ENCODE measurements around the gene ATP2C2.
A peak's percentile ranks its signal among the peaks of the same experiment; 100 is the strongest.

The ATP2C2 gene

DNA sequence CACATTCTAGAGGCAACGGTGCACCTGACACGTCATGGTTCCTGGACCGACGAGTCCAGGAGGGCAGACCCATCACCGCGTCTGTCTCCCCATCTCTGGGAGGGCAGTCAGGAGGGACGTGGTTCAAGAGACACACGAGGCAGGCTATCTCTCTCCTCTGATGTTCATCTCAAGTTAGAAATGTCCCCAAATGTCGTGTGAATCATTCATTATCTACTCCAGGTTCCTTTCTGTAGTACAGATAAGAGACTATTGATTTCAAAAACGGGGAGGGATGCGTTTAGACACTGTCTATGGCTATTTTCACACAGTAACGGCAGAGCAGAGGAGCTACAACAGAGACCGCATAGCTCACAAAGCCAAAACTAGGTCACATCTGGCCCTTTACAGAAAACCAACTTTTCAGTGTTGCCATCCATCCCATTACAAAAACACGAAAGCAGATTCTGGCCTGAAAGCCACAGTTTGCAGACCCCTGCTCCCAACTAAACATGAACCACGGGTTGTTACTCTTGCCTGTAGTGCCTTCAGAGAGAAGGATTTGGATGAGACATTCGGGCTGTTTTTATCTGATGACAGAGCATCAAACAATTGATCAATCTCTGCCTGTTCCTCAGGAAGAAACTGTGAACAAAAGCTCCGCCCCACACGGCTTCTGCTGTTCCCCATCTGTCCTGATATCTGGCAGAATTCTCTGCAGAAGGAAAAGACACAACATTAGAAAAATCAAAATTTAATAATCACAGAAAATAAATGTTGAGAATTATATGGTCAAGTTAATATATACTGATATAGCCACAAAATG is 129.3 kb downstream of the ATP2C2 start:
- DNase-seq (ENCODE audit: low read depth in 3 of 3): no peak

DNA sequence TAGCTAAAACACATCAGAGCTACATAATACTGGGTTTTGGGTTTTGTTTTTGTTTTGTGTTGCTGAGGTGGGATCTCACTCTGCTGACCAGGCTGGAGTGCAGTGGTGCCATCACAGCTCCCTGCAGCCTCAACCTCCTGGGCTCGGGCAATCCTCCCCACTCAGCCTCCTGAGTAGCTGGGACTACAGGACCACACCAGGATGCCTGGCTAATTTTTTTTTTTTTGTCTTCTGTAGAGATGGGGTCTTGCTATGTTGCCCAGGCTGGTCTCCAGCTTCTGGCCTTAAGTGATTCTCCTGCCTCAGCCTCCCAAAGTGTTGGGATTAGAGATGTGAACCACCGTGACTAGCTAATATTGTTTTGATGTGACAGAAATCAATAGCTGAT is 129.9 kb downstream of the ATP2C2 start:
- DNase-seq (ENCODE audit: low read depth in 3 of 3): no peak

DNA sequence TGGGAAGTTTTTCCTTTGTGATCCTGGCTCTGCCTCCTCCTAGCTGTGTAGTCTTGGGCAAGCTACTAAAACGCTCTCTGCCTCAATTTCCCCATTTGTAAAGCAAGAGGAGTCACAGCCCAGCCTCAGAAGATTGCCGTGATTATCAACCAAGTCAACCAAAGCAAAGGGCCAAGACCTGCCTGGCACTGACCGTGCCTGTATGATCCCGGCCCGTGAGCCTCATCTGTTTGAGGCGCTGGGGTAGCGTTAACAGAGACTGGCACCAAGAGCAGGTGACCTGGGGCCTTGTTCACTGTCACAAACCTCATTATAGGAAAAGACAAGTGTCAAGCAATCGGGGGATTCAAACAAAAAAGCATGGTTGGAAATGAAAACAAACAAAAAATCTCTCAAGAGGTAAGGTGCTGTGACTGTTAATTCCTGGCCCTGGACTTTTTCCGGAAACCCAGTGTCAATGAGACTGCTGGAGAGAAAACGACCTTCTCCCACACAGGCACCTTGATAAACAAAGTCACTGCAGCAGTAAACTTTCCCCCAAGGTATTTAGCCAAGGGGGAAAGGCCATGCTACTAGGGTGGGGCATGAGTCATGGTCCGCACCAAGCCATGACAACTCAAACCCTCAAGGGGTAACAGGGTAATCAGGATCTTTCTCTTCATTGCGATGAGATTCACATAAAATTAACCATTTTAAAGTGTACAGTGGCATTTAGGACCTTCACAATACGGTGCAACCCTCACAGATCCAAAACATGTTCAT is 130.7 kb downstream of the ATP2C2 start:
- no peak for DNase-seq (ENCODE audit: low read depth in 3 of 3)

DNA sequence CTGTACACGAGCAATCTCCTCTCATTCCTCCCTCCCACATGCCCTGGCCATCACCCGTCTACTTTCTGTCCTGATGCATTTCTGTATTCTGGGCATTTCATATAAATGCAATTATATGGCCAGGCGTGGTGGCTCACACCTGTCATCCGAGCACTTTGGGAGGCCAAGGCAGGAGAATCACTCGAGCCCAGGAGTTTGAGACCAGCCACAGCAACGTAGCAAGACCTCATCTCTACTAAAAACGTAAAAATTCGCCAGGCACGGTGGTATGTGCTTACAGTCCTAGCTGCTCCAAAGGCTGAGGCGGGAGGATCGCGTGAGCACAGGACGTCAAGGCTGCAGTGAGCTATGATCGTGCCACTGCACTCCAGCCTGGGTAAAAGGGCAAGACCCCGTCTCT is 131.3 kb downstream of the ATP2C2 start:
- DNase-seq (ENCODE audit: low read depth in 3 of 3): no peak

DNA sequence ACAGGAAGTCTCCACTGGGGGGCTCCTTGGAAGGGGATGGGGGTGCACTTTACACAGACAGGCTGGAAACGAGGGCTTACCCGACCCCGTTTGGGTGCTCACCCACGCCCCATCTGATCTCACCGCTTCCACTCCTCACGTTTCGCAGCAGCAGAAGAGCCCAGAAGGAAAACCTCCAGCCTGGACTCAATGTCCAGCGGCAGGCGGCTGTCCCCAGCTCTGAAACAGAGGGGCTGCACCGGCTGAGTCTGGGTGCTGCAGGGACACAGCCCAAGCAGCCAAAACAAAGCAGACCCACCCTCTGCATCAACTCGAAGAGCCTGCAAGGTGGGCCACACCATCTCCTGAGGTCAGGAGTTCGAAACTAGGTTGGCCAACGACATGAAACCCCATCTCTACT is 132.2 kb downstream of the ATP2C2 start:
- DNase-seq (ENCODE audit: low read depth in 3 of 3): no peak

DNA sequence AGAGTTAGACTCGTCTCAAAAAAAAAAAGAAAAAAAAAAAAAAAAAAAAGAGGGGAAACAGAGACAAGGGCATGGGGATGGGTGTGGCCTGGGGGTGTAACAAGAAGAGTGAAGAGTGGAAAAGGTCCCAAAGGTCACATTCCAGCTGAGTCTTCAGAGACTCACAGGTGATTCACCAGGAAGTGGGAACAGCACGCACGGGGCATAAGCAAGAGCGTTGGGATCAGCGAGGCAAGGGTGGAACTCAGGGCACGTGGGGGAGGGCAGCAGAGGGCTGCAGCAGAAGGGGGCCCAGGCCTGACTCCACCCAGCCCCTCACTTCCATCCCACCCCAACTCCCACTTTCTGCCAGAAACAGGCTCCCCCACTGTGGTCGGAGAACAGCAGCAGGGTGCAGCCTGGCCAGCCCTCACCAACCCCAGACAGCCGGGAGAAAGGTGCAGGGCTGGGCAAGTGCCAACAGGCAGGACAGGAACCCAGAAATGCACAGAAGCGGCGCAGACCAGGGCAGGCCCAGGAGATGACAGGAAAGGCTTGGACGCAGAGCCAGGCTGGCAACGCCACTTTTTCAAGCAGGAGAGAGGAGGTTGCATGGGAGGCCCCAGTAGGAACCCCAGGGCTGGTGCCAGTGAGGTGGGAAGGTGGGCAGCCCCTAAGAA is 132.9 kb downstream of the ATP2C2 start:
- DNase-seq (ENCODE audit: low read depth in 3 of 3): no peak

DNA sequence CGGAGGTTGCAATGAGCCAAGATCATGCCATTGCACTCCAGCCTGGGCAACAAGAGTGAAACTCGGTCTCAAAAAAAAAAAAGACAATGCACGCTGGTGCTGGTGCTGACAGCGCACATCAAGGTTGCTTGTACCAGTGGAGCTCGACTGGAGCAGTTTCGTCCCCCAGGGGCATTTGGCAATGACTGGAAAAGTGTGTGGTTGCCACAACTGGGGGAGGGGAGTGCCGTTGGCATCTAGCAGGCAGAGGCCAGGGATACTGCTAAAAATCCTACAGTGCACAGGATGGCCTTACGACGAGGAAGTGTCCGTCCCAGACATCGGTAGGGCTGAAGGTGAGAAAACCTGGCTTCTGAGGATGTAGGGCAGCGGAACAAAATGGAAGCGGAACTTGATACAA is 133.7 kb downstream of the ATP2C2 start:
- DNase-seq (ENCODE audit: low read depth in 3 of 3): no peak

DNA sequence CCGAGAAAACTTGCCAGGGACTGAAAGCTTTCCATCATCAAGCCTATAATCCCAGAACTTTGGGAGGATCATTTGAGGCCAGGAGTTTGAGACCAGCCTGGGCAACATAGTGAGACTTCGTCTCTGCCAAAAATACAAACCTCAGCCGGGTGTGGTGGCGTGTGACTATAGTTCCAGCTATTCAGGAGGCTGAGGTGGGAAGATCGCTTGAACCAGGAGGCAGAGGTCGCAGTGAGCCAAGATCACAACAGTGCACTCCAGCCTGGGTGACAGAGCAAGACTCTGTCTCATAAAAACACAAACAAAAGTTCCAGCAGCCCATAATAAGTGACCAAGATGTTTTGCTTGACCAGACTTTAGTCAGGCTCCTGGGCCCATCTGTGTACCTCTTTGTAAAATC is 134.2 kb downstream of the ATP2C2 start:
- DNase-seq (ENCODE audit: low read depth in 3 of 3): no peak

DNA sequence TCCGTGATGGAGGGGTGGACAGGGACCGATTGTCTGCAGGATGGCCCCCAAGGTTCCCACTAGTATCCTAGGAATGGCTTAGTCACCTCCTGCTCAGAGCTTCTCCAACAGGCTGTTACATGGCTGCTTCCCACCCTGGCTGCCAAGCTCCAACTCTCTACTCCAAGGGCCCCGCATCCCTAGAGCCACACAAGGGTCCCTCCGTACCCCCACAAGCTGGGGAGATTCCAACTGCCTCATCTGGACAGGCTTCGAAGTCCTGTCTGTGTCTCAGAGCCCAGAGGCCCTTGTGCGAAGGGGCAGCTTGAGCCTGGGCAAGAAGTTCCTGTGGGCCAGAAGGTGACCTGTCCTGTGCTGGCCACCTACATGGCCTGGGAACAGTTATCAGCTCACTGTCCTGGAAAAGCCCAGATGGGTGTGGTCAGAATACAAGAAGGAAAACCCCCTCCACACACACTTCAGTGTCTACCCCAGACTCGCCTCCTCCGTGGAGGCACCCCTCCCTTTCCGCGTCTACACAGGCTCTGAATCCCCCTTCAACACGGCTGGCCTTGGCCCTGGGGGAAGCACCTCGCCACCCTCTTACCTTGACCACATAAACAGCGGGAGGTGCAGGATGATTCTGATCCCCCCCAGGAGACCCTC is 135.5 kb downstream of the ATP2C2 start:
- DNase-seq (ENCODE audit: low read depth in 3 of 3): no peak

DNA sequence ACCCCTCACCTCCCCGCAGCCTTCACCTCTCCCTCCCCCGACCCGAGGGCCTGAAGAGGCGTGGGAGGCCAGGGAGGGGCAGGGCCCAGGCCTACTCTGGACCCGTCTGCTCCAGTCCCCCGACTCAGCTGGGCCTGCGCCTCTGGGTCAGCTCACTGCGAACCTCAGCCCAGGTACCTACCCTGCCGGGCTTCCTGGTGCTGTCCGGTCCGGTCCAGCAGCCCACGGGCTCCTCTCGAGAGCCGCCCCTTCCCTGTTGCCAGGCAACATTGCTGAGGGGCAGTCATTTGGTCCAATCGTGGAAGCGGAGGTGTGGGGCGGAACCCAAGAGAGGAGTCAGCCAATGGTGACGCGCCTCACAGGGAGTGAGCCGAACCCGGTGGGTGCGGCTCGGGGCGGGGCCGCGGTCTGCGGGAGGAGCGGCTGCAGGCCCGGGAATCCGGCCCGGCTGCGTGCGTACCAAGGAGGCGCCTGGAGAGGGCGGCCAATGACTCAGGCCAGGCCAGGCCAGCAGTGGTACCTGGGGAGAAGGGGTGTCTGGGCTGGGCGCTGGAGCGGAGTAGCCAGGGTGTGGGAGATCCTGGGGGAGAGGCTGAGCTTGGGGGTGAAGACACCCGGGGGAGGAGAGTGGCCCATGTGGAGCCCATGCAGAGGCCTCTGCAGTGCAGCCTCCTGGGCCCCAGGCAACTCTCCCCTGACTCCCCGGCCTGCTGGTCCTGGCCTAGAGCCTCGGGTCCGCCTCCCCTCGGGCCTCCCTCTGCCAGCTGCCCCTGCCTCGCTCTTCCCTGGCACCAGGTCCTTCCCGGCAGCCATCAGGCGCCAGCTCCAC is 136.3 kb downstream of the ATP2C2 start, which contains the start of gene MEAK7:
TSS of gene MEAK7 (minus strand) at position 240 of the 829 bp plus-strand sequence. CDS start 6,573 bp downstream, outside the sequence.
- DNase-seq (ENCODE audit: low read depth in 3 of 3): peak; percentile 94 to 99 (median 96)

DNA sequence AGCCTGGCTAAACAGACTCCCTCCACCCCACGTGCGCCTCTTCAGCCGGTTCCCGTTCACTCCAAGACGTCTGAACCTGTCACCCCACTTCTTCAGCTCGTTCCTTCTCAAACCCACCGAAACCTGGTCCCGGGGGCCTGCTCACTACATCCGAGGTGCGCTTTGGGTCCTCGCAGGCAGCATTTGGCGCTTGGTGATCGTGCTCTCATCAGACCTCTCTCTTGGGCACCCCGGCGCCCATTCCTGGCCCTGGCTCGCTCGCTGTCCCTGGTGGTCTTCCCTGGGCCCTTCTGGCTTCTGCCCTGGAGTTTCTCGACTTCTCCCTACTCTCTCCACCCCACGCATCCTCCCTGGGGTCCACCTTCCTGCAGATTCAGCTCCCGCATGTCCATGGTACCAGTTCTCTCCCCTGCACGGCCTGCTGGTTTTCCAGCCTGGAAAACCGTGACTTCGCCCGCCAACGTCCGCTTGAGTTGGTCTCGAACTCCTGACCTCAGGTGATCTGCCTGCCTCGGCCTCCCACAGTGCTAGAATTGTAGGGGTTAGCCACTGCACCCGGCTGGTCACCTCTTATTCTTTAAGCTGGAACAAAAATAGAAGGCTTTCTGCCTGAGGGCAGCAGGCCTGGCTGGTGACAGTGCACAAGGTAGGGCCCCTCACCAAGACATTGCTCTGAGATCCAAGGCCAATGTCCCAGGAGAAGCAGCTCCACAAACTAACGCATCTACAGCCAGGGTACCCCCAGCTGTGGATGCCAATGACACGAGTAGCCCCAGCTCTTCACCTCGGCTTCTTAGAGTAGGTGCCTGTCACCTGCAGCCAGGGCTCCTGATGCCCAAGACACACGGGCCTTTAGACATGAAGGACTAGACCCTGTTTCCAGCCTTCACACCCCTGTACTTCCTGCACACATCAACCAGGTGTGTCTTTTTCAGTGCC is 137.2 kb downstream of the ATP2C2 start:
- DNase-seq (ENCODE audit: low read depth in 3 of 3): no peak

DNA sequence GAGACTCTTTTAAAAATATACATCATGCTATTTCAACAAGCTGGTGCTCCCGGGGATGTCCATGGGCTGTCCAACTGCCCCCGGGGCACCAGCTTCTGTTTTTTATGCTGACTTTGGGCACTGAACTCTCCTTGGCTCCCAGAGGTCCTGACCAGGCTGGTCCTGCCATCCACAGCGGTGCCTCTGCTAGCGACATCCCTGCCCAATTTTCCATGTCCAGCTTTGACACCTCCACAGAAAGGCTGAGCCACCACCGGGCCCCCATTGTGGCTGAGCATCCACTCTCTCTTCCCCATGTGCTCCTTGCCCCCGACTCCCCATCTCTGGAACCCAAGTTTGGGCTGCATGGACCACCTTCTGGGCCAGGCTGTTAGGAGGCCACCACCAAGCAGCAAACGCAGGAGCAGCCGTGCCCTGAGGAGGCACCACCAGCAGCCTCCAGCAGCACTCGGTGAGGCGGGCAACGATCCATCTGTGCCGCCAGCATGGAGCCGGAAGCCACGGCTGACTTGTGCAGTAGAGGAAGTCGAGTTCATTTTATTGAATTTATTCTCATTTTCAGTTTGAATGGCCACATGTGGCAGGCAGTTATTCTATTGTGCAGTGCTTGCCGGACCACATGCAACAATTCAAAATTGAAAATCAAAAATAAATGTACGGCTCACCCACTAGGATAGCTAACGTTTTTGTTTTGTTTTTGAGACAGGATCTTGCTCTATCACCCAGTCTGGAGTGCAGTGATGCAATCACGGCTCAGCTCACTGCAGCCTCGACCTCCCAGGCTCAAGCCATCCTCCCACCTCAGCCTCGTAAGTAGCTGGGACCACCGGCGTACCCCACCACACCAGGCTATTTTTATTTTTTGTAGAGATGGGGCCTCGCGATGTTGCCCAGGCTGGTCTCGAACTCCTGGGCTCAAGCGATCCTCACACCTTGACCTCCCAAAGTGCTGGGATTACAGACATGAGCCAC is 139.0 kb downstream of the ATP2C2 start:
- DNase-seq (ENCODE audit: low read depth in 3 of 3): no peak

DNA sequence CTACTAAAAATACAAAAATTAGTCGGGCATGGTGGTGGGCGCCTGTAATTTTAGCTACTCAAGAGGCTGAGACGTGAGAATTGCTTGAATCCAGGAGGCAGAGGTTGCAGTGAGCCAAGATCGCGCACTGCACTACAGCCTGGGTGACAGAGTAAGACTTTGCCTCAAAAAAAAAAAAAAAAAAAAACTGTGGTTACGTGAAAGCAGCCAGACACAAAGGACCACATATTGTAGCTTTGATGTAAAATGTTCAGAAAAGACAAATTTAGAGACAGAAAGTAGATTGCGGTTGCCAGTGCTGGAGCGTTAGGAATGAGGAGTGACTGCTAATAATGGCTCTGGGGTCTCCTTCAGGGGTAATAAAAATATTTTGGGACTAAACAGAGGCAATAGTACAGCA is 140.2 kb downstream of the ATP2C2 start:
- no peak for DNase-seq (ENCODE audit: low read depth in 3 of 3)

DNA sequence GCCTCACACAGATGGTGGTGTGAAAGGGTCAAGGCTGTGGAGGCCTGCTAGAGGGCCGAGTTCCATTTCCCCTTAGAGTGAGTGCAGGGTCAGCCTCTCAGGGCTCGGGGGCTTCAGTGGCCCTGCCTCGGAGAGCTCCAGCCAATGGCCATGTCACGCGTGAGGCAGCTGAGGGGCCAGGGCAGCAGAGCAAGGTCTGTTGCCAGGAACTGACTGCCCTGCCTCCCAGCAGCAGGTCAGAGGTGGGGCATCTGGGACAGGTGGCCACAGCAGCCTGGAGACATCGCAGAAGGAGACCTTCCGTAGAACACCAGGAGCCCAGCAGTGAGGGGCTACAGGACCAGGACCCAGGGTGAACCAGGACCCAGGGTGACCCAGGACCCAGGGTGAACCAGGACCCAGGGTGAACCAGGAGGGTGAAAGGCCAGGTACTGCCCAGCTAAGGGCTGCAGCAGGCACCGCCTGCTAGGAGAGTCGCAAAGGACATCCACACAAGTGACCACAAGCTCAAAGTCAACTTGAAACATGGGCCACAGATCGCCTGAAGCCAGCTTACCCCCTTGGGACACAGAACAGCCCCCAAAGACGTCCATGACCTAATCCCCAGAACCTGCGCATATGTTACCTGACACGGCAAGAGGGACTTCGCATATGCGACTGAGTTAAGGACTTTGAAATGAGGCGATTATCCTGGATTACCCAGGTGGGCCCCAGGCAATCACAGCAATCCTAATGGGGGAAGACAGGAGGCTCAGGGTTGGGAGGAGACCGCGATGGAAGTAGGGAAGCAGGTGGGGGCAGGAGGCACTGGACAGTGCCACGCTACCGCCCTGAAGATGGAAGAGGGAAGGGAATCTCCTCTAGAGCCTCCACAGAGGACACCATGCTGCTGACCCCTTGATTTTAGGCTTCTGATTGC is 141.0 kb downstream of the ATP2C2 start:
- DNase-seq (ENCODE audit: low read depth in 3 of 3): no peak

DNA sequence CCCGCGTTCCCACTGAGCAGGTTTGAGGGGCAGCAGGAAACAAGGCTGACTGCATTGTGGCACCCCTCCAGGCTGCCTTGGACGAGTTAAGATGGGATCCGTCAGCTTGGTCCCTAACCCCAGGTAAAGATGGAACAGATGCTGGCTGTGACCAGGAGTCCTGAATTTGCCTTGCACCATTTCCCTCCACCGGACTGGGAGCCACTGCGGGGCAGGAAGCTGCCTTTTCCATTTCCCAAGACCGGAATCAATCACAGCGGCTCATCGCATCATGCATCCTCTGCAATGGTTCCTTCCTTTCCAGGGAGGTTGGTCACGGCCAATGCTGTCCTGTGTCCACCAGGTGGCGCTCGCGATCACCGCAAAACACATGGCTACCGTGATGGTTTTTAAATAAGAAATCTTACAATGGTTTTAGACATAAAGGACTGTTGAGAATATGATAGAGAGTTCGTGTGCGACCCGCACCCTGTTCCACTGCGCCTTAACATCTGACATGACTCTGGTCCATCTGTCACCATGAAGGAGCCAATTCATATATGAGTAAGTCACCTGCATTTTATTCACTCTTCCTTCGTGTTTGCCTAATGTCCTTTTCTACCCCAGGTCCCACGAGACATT is 143.0 kb downstream of the ATP2C2 start:
- peak; percentile 57 to 79 (median 76) for DNase-seq (ENCODE audit: low read depth in 3 of 3)

DNA sequence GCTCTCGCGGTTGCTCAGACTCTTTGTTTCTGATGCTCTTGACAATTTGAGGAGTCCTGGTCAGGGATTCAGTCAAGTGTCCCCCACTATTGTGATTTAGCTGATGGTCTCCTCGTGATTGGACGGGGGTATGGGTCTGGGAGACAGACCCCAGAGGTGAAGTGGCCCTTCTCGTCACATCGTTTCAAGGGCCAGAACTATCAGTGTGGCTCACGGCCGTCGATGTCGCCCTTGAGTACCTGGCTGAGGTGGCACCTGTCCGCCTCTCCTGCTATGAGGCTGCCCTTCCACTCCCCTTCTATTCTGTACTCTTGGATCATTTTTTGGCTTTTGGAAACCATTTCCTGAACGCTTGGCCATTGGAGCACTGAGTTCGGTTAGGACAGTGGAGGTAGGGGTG is 143.5 kb downstream of the ATP2C2 start:
- DNase-seq (ENCODE audit: low read depth in 3 of 3): no peak

DNA sequence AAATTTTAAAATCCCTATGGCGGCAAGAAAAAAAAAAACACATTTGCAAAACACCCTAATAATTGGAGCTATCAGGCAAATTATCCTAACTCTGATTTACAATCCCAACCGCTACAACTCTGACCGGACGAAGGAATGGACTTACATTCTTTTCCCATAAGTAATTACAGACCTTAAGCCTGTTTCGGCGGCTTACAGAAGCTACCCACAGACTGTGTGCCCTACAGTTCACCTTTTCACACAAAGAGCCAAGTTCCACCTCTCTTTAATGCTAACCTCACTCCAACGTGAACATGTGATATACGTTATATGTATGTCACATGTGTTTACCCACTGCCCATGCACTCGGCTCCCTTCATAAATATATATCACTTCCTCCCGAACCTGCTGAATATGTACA is 144.8 kb downstream of the ATP2C2 start:
- no peak for DNase-seq (ENCODE audit: low read depth in 3 of 3)
